ENCODE data around the gene SDHB.

SDHB gene

DNA sequence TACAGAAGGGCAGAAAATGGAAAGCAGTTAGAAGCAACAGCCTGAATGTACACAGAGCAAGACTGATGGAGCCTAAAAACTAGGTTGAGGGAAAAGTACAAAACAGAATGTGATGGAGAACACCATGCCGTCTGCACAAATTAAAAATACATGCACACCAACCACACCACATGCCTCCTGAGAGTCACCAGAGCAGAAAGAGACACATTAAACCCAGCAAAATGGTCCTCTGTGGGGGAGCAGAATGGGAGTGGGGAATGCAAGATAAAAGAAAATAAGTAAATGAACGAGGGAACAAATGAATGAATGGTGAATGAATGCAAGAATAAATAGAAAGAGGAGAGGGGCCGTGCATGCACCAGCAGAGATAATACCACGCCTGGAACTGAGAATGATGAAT, 41.3 kb upstream of the SDHB start:
- DNase-seq (ENCODE audit: low read depth in 1 of 2, low spot score in 1 of 2) = no peak
- Histone ChIP-seq H3K27me3 (ENCODE audit: insufficient read depth, poor library complexity, severe bottlenecking) (no peaks in the 10 kb centered on the region), H3K4me3 (replicated peaks; ENCODE audit: insufficient read depth, low read length) (no peak overlapping the region), H3K27ac (replicated peaks) (no peak overlapping the region)
- TF ChIP-seq GABPA (IDR thresholded peaks at IDR 0.05; ENCODE audit: low read depth) (no peak), POLR2AphosphoS5 (IDR thresholded peaks at IDR 0.05; ENCODE audit: low read depth) (no peak), SPI1 (IDR thresholded peaks at IDR 0.05; ENCODE audit: borderline replicate concordance, low read depth) (no peak)
- TF ChIP-seq, protein P1, sequence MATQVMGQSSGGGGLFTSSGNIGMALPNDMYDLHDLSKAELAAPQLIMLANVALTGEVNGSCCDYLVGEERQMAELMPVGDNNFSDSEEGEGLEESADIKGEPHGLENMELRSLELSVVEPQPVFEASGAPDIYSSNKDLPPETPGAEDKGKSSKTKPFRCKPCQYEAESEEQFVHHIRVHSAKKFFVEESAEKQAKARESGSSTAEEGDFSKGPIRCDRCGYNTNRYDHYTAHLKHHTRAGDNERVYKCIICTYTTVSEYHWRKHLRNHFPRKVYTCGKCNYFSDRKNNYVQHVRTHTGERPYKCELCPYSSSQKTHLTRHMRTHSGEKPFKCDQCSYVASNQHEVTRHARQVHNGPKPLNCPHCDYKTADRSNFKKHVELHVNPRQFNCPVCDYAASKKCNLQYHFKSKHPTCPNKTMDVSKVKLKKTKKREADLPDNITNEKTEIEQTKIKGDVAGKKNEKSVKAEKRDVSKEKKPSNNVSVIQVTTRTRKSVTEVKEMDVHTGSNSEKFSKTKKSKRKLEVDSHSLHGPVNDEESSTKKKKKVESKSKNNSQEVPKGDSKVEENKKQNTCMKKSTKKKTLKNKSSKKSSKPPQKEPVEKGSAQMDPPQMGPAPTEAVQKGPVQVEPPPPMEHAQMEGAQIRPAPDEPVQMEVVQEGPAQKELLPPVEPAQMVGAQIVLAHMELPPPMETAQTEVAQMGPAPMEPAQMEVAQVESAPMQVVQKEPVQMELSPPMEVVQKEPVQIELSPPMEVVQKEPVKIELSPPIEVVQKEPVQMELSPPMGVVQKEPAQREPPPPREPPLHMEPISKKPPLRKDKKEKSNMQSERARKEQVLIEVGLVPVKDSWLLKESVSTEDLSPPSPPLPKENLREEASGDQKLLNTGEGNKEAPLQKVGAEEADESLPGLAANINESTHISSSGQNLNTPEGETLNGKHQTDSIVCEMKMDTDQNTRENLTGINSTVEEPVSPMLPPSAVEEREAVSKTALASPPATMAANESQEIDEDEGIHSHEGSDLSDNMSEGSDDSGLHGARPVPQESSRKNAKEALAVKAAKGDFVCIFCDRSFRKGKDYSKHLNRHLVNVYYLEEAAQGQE (IDR thresholded peaks at IDR 0.05; ENCODE audit: insufficient replicate concordance, low read depth) = no peak
- TF ChIP-seq, protein P2, sequence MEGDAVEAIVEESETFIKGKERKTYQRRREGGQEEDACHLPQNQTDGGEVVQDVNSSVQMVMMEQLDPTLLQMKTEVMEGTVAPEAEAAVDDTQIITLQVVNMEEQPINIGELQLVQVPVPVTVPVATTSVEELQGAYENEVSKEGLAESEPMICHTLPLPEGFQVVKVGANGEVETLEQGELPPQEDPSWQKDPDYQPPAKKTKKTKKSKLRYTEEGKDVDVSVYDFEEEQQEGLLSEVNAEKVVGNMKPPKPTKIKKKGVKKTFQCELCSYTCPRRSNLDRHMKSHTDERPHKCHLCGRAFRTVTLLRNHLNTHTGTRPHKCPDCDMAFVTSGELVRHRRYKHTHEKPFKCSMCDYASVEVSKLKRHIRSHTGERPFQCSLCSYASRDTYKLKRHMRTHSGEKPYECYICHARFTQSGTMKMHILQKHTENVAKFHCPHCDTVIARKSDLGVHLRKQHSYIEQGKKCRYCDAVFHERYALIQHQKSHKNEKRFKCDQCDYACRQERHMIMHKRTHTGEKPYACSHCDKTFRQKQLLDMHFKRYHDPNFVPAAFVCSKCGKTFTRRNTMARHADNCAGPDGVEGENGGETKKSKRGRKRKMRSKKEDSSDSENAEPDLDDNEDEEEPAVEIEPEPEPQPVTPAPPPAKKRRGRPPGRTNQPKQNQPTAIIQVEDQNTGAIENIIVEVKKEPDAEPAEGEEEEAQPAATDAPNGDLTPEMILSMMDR (IDR thresholded peaks at IDR 0.05; ENCODE audit: insufficient read depth, low read length) = no peak

DNA sequence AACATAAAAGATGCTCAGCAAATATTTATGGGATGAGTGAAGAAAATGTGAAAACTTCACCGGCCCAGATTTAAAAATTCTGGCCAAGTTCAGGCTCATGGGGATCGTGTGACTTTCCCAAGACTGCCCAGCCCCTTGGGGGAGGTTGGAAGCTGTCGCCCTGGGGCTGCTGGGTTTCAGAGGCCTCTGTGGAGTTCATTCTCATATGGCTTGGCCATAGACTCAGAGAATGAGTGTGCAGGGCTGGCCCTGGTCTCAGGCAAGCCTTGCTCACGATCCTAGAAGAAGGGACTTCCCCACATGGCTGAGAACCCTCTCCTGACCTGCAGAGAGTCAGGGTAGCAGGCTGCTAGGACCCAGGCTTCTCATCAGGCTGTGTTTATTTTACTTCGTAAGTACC, 40.8 kb upstream of the SDHB start:
- Histone ChIP-seq H3K27ac (replicated peaks) (no peak overlapping the region), H3K4me3 (replicated peaks; ENCODE audit: insufficient read depth, low read length) (no peak overlapping the region), H3K27me3 (ENCODE audit: insufficient read depth, poor library complexity, severe bottlenecking) (no peaks in the 10 kb centered on the region)
- TF ChIP-seq GABPA (IDR thresholded peaks at IDR 0.05; ENCODE audit: low read depth) = no peak
- TF ChIP-seq, protein P2 (IDR thresholded peaks at IDR 0.05; ENCODE audit: insufficient read depth, low read length) = no peak
- TF ChIP-seq, protein P1 (IDR thresholded peaks at IDR 0.05; ENCODE audit: insufficient replicate concordance, low read depth) = no peak
- no peak for TF ChIP-seq POLR2AphosphoS5 (IDR thresholded peaks at IDR 0.05; ENCODE audit: low read depth)
- TF ChIP-seq SPI1 (IDR thresholded peaks at IDR 0.05; ENCODE audit: borderline replicate concordance, low read depth) = no peak
- no peak for DNase-seq (ENCODE audit: low read depth in 1 of 2, low spot score in 1 of 2)

DNA sequence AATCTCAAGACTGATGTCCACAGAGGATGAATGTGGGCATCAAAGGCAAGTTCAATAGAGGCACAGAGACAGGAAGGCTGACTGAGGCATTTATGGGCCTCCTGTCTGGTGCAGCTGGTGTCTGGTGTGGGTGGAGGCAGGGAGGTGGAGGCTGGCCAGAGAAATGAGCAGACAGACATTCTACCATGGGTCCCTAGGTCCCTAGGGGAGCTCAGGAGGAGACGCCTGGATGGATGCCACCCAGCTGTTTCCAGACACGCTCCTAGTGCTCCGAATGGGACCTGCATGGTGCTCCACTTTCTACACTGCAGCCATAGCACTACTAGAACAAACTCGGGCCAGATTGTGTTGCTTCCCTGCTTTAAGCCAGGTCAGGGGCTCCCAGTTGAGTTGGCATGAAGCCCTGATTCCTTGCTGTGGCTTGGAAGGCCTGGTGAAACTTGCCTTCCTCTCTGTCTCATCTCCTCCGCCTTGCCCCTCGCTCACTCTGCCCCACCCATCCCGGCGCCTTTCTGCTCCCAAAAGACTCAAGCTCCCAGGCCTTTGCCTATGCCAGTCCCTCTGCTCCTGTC, 40.1 kb upstream of the SDHB start:
- no peak for DNase-seq (ENCODE audit: low read depth in 1 of 2, low spot score in 1 of 2)
- TF ChIP-seq, protein P2 (IDR thresholded peaks at IDR 0.05; ENCODE audit: insufficient read depth, low read length) = no peak
- TF ChIP-seq GABPA (IDR thresholded peaks at IDR 0.05; ENCODE audit: low read depth) = no peak
- TF ChIP-seq, protein P1 (IDR thresholded peaks at IDR 0.05; ENCODE audit: insufficient replicate concordance, low read depth) = no peak
- no peak for TF ChIP-seq SPI1 (IDR thresholded peaks at IDR 0.05; ENCODE audit: borderline replicate concordance, low read depth)
- no peak for TF ChIP-seq POLR2AphosphoS5 (IDR thresholded peaks at IDR 0.05; ENCODE audit: low read depth)
- no peaks in the 10 kb centered on the region for H3K27me3 ChIP-seq (ENCODE audit: insufficient read depth, poor library complexity, severe bottlenecking)
- H3K4me3 ChIP-seq (replicated peaks; ENCODE audit: insufficient read depth, low read length) = no peak overlapping the region
- H3K27ac ChIP-seq (replicated peaks) = no peak overlapping the region

Data from HL-60 (cell line).